GM12878 (cell line): ENCODE measurements around the gene TBC1D22B. TPM values are rescaled to one million over a fixed set of nuclear protein-coding genes. Genes with fewer than 3 reads are reported as not detected.

Experiments used
- ATAC-seq: fragments of 200-7000 bp; cut with Tn5 transposase; 3 replicates; pipeline ENCODE4 v1.9.1; 2020; ENCODE audit warnings: mild to moderate bottlenecking, moderate library complexity
- BruUV-seq: library from RNA; stranded (reverse); fragments of 400-500 nt; replicated peaks from 2 replicates; lab custom pipeline; 2021; lab: Mats Ljungman, UMichigan
- CTCF ChIA-PET: fragments of 300-600 bp; sonication (Branson Sonifier 250); formaldehyde crosslinking; extraction: SDS; loops from one replicate; lab custom pipeline; 2021; ENCODE audit warnings: inconsistent platforms; lab: Yijun Ruan, JAX
- POLR2A ChIA-PET: fragments of 350-600 bp; formaldehyde crosslinking; extraction: SDS; loops from one replicate; lab custom pipeline; 2021; ENCODE audit warnings: inconsistent platforms; lab: Charles Lee
- RAD21 ChIA-PET: fragments of 300-600 bp; sonication (Branson Sonifier 250); formaldehyde crosslinking; loops from one replicate; lab custom pipeline; 2023; ENCODE audit warnings: antibody characterized with exemption; ENCODE audit not compliant: unreplicated experiment; lab: Charles Lee
- SMC1A ChIA-PET: fragments of 300-600 bp; sonication (Branson Sonifier 250); formaldehyde crosslinking; loops from one replicate; lab custom pipeline; 2023; ENCODE audit not compliant: unreplicated experiment, uncharacterized antibody; lab: Charles Lee
- DNase-seq: peaks from one replicate; pipeline ENCODE4 v3.0.0-alpha.2; 2011; ENCODE audit warnings: low read depth, low spot score
- FAIRE-seq: peaks from 3 replicates; lab custom pipeline; 2011; peaks lifted over from hg19 to GRCh38; lab: Jason Lieb, UNC
- H2AFZ ChIP-seq: 2 replicates; pipeline ENCODE4 v1.6.0; 2011; ENCODE audit warnings: low read depth, low read length, control low read depth; ENCODE audit not compliant: control insufficient read depth
- H3K27ac ChIP-seq: 2 replicates; pipeline ENCODE4 v1.5.1; 2011; ENCODE audit warnings: control low read depth; ENCODE audit not compliant: control insufficient read depth, insufficient read depth
- H3K27me3 ChIP-seq, 2 experiments: replicated peaks in 1 of 2; 2 replicates each; pipeline versions ENCODE4 v1.6.0 to v1.6.1; 2011; ENCODE audit warnings: low read length in 1 of 2; ENCODE audit not compliant: control insufficient read depth in 2 of 2, insufficient read depth in 2 of 2
- H3K36me3 ChIP-seq, 2 experiments: 2 replicates each; pipeline ENCODE4 v1.5.1; 2011; ENCODE audit warnings: low read length in 1 of 2; ENCODE audit not compliant: control insufficient read depth in 2 of 2, insufficient read depth in 2 of 2
- H3K4me1 ChIP-seq: 2 replicates; pipeline ENCODE4 v1.6.1; 2011; ENCODE audit warnings: mild to moderate bottlenecking, low read length, moderate library complexity, mixed read lengths; ENCODE audit not compliant: control insufficient read depth, insufficient read depth
- H3K4me2 ChIP-seq: 2 replicates; pipeline ENCODE4 v1.6.0; 2011; ENCODE audit warnings: control low read depth; ENCODE audit not compliant: control insufficient read depth, insufficient read depth
- H3K4me3 ChIP-seq: fragments of 200-600 bp; sonication (generic); 2 replicates; pipeline ENCODE4 v1.5.1; 2016
- H3K79me2 ChIP-seq: 2 replicates; pipeline ENCODE4 v1.6.0; 2011; ENCODE audit warnings: low read length; ENCODE audit not compliant: control insufficient read depth, insufficient read depth
- H3K9ac ChIP-seq: 2 replicates; pipeline ENCODE4 v1.8.0; 2011; ENCODE audit warnings: low read length, control low read depth, mixed read lengths; ENCODE audit not compliant: control insufficient read depth, insufficient read depth
- H3K9me3 ChIP-seq: replicated peaks from 3 replicates; pipeline ENCODE4 v1.5.1; 2011; ENCODE audit warnings: mild to moderate bottlenecking, low read length; ENCODE audit not compliant: control insufficient read depth, insufficient read depth
- H4K20me1 ChIP-seq: 2 replicates; pipeline ENCODE4 v1.6.0; 2011; ENCODE audit not compliant: control insufficient read depth, insufficient read depth
- FOXM1 ChIP-seq: IDR thresholded peaks from 2 replicates; pipeline ENCODE4 v1.6.1; 2012; ENCODE audit warnings: low read depth, mild to moderate bottlenecking, inconsistent platforms, low read length, moderate library complexity
- MEF2A ChIP-seq: IDR thresholded peaks from 2 replicates; pipeline ENCODE4 v1.6.1; 2011; ENCODE audit warnings: low read depth, mild to moderate bottlenecking, low read length, moderate library complexity; ENCODE audit not compliant: insufficient read depth
- NR2F1 ChIP-seq: fragments of 450-650 bp; conservative IDR thresholded peaks from 2 replicates; pipeline ENCODE4 v1.6.1; 2017; ENCODE audit warnings: mild to moderate bottlenecking
- PRDM15 ChIP-seq: fragments of 450-650 bp; formaldehyde crosslinking; IDR thresholded peaks from 2 replicates; pipeline ENCODE4 v1.4.0; 2020; ENCODE audit warnings: mild to moderate bottlenecking, moderate library complexity
- SP1 ChIP-seq: IDR thresholded peaks from one replicate; pipeline ENCODE4 v1.6.1; 2011; ENCODE audit warnings: low read depth, low read length
- SRF ChIP-seq, 2 experiments: IDR thresholded peaks; 2 replicates each; pipeline ENCODE4 v1.6.1; 2011; ENCODE audit warnings: low read depth in 2 of 2, low read length in 2 of 2, mild to moderate bottlenecking in 1 of 2, moderate library complexity in 1 of 2
- WGBS: methylation state at CpG from one replicate; pipeline ENCODE4 v1.1.6; 2016; ENCODE audit warnings: low lambda C conversion rate; ENCODE audit not compliant: insufficient replicate concordance, insufficient coverage; ENCODE audit errors: missing lambda C conversion rate; 5-methylcytosine and 5-hydroxymethylcytosine counted together
- in situ Hi-C: fragments of 300-500 bp; cut with MboI; formaldehyde crosslinking; loops from 9 replicates; pipeline ENCODE4 v1.14.3; 2018; ENCODE audit warnings: mixed read lengths
- intact Hi-C: fragments of 100-400 bp; cut with micrococcal nuclease; formaldehyde crosslinking; loops from one replicate; pipeline ENCODE4 v1.14.2; 2022; ENCODE audit not compliant: unreplicated experiment
- polyA plus RNA-seq, 11 experiments: library from polyadenylated mRNA; depleted of rRNA in 4 of 11; unstranded in 6 of 11; stranded (reverse) in 5 of 11; fragments of >200 nt; fragmentation: Nextera tagmentation in 4 of 11; fragmentation: Illumina TruSeq in 1 of 11; extraction: Ambion mirVana in 4 of 11; extraction: Trizol in 1 of 11; gene quantifications; 1 replicate in 1 of 11; 2 replicates in 10 of 11; pipeline versions ENCODE4 v1.2.1 to v1.2.3, GENCODE V29; 2011 to 2016; ENCODE audit warnings: inconsistent platforms in 2 of 11, missing spikeins in 2 of 11, low read depth in 1 of 11
- total RNA-seq, 4 experiments: library from RNA; depleted of rRNA in 3 of 4; stranded (reverse); fragments of >200 nt in 3 of 4; fragmentation: Illumina TruSeq in 1 of 4; extraction: Trizol in 1 of 4; gene quantifications; 2 replicates each; pipeline versions ENCODE4 v1.2.1 to v1.2.3, GENCODE V29; 2013 to 2021
- TF ChIP-seq, protein P1 (sequence below): fragments of 450-650 bp; IDR thresholded peaks from 2 replicates; pipeline ENCODE4 v1.6.1; 2017; ENCODE audit warnings: mild to moderate bottlenecking

Gene TBC1D22B
- total and polyA plus RNA-seq, 10 of the 15 experiments (the other 5 are each of a cell fraction or from before 2014, with no cell fraction given): 3.4 to 18.7 (median 14.1) TPM

DNA sequence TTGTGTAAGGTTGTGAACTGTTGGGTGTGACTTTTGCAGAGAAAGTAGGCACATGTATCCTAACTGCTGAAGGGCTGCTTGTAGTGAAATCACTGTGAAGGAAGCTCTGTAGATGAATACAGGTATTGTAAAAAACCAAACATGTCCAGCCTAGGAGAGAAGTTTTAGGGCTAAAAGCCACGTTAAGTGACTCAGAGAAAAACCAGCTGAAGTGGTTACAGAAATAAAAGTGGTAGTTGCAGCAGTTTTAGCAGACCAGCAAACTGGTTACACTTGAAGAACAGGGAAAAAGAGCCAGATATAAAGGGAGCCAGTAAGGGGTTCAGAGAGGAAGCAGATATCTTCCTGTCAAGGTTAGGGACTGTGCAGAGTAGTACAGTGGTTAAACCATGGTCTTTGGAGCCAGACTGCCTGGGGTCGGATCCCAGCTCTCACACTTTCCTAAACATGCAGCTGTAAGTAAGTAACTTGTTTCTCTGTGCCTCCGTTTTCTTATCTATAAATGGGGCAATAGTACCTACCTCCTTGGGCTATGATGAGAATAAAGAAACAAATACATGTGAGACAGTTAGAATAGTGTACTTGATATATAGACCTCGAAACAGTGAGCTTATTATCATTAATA, 62.4 kb downstream of the TBC1D22B start:
- DNase-seq (no peak), FAIRE-seq (no peak), ATAC-seq (no peak)
- Histone ChIP-seq H3K27me3 (no peaks in the 10 kb centered on the region), H3K4me2 (no peak overlapping the region), H3K4me3 (no peak overlapping the region), H3K79me2 (no peaks in the 10 kb centered on the region), H3K9me3 (no peaks in the 10 kb centered on the region), H3K27ac (no peak overlapping the region), H3K36me3 (peaks cover 4 to 30% of the 10 kb centered on the region in 2 experiments), H3K9ac (no peak overlapping the region), H2AFZ (no peak overlapping the region), H3K4me1 (peaks cover 19% of the 10 kb centered on the region), H4K20me1 (no peaks in the 10 kb centered on the region)
- CTCF ChIA-PET: interaction anchor here (0.6 to 8.8 kb wide), 5 partner anchors 9 to 98 kb away, joined by 3 to 112 read pairs (median 4); no protein-coding TSS in a partner anchor
- in situ Hi-C loops: loop anchor here (5.0 kb wide), 1 partner anchor 372 kb away; no protein-coding TSS in a partner anchor
- RAD21 ChIA-PET: interaction anchor here (0.7 kb wide), 1 partner anchor 10 kb away, joined by 3 read pairs; no protein-coding TSS in a partner anchor
- TF ChIP-seq FOXM1: no peak
- no peak for TF ChIP-seq PRDM15 (CRISPR knock-in tag)
- no peak for TF ChIP-seq NR2F1
- TF ChIP-seq, protein P1, sequence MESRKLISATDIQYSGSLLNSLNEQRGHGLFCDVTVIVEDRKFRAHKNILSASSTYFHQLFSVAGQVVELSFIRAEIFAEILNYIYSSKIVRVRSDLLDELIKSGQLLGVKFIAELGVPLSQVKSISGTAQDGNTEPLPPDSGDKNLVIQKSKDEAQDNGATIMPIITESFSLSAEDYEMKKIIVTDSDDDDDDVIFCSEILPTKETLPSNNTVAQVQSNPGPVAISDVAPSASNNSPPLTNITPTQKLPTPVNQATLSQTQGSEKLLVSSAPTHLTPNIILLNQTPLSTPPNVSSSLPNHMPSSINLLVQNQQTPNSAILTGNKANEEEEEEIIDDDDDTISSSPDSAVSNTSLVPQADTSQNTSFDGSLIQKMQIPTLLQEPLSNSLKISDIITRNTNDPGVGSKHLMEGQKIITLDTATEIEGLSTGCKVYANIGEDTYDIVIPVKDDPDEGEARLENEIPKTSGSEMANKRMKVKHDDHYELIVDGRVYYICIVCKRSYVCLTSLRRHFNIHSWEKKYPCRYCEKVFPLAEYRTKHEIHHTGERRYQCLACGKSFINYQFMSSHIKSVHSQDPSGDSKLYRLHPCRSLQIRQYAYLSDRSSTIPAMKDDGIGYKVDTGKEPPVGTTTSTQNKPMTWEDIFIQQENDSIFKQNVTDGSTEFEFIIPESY: no peak
- TF ChIP-seq SRF (IDR thresholded peaks at IDR 0.05; ENCODE audit: low read depth in 2 of 2, low read length in 2 of 2): no peak
- no peak for TF ChIP-seq MEF2A
- TF ChIP-seq SP1: no peak
- SMC1A ChIA-PET: interaction anchor here (0.6 to 1.6 kb wide), 4 partner anchors 10 to 246 kb away, joined by 3 to 4 read pairs (median 3); no protein-coding TSS in a partner anchor
- intact Hi-C loops: loop anchor here (10.0 kb wide), 1 partner anchor 245 kb away; no protein-coding TSS in a partner anchor
- 95% methylated on average over 4 of the region's 4 CpGs for WGBS
- POLR2A ChIA-PET: interaction anchor here (1.1 kb wide), 1 partner anchor 13 kb away, joined by 3 read pairs; no protein-coding TSS in a partner anchor
- BruUV-seq: no TSS peak
